ENCODE measurements around the gene RXFP3.

DNA sequence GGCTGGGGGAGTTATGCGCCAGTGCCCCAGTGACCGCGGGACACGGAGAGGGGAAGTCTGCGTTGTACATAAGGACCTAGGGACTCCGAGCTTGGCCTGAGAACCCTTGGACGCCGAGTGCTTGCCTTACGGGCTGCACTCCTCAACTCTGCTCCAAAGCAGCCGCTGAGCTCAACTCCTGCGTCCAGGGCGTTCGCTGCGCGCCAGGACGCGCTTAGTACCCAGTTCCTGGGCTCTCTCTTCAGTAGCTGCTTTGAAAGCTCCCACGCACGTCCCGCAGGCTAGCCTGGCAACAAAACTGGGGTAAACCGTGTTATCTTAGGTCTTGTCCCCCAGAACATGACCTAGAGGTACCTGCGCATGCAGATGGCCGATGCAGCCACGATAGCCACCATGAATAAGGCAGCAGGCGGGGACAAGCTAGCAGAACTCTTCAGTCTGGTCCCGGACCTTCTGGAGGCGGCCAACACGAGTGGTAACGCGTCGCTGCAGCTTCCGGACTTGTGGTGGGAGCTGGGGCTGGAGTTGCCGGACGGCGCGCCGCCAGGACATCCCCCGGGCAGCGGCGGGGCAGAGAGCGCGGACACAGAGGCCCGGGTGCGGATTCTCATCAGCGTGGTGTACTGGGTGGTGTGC, at the start of gene RXFP3:
- TF ChIP-seq GATA2 (IDR thresholded peaks at IDR 0.05; ENCODE audit: low read depth, low read length), result no peak
- no peak for TF ChIP-seq GATA3 (IDR thresholded peaks at IDR 0.05; ENCODE audit: low read depth, low read length)
